ENCODE measurements around the gene MYH10. TPM values are rescaled to one million over a fixed set of nuclear protein-coding genes. Genes with fewer than 3 reads are reported as not detected.

MYH10 gene
- total and polyA plus RNA-seq, 9 of the 15 experiments (the other 6 are each of a cell fraction or from before 2014, with no cell fraction given) = 16.3 to 95.3 (median 39.7) TPM

DNA sequence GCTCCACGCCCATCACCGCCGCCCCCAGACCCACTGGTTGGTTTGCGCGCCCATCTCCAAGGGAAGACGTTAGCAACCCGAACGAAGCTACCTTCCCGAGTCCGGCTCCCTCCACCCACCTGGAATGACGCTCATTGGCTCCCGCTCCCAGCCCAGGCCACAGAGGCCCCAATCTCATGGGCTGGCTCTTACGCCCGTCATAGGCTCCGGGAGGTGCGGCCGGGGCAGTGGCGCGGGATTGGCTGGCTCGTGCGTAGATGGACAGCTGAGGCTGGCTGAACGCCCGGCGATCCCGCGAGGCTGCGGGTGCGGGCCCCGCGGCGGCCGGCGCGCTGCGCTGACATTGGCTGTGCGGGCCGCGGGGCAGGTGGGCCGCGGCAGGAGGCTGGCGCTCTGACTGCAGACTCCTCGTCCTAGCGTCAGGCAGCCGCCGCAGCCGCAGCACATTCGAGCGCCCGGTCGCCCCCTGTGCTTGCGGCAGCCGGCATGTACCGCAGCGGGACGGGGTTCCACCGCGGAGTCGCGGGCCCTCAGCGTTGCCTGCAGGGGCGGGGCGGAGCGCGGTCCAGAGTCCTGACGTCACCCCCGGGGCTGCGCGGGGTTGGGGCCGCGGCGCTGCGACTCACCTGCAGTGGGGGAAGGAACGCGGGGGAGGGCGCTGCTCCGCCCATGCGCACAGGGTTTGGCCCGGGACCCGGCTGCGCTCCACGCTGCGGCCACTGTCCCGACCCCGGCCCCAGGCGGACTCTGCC, 453 bp upstream of the MYH10 start:
- peaks cover 7% of the 10 kb centered on the region; the same call in 1 of the 3 replicates for H3K36me3 ChIP-seq (ENCODE audit: control insufficient read depth, insufficient read depth, low read length)
- no peaks in the 10 kb centered on the region for H3K9me1 ChIP-seq (ENCODE audit: control insufficient read depth, insufficient read depth, low read length)
- peak overlapping the region; percentile 76 to 88 for H3K9ac ChIP-seq (ENCODE audit: insufficient read depth in 1 of 2, low read depth in 2 of 2, low read length in 2 of 2)
- ChIA-PET CTCF (ENCODE audit: low intra/inter-chr PET ratio) (no interaction called here), POLR2A (interaction anchor here (0.6 to 1.3 kb wide), 6 partner anchors 8 to 552 kb away, joined by 3 to 4 read pairs (median 3); no protein-coding TSS in a partner anchor)
- H3K4me2 ChIP-seq (ENCODE audit: insufficient read depth, low read length) = peak overlapping the region; percentile 82; the same call in 1 of the 2 replicates
- ATAC-seq (peak; percentile 96), DNase-seq (ENCODE audit: extremely low read depth in 1 of 4, low spot score in 3 of 4) (peak; percentile 93 to 98 (median 95)), FAIRE-seq (peak; percentile 96)
- intact Hi-C loops (cut with micrococcal nuclease) (no loop called here), in situ Hi-C loops (cut with MboI) (no loop called here)
- peaks cover 46% of the 10 kb centered on the region for H3K79me2 ChIP-seq (ENCODE audit: control insufficient read depth, insufficient read depth, low read length)
- WGBS (ENCODE audit: insufficient coverage, low coverage, missing lambda C conversion rate) = 0% methylated on average over 32 of the region's 85 CpGs
- H3K27me3 ChIP-seq (ENCODE audit: control insufficient read depth in 2 of 2, insufficient read depth in 2 of 2, low read length in 2 of 2) = no peaks in the 10 kb centered on the region; a peak in 1 of 5 replicates
- H3K27ac ChIP-seq (ENCODE audit: extremely low read depth, low read depth, low read length) = peak overlapping the region; percentile 78
- no TSS peak for BruUV-seq (replicated peaks)
- H2AFZ ChIP-seq (ENCODE audit: low read depth, low read length) = peak overlapping the region; percentile 96
- peaks cover 16% of the 10 kb centered on the region; the same call in 1 of the 2 replicates for H4K20me1 ChIP-seq (replicated peaks; ENCODE audit: control insufficient read depth, insufficient read depth, low read length)
- H3K4me1 ChIP-seq (replicated peaks in 1 of 2; ENCODE audit: control insufficient read depth in 2 of 2, insufficient read depth in 2 of 2, low read length in 2 of 2) = peaks cover 17 to 18% of the 10 kb centered on the region in 2 experiments; a peak in 4 of 5 replicates
- H3K9me3 ChIP-seq (replicated peaks; ENCODE audit: control insufficient read depth, insufficient read depth, low read depth, low read length) = no peaks in the 10 kb centered on the region
- peak overlapping the region; percentile 84 for H3K4me3 ChIP-seq
- TF ChIP-seq ETV6 (IDR thresholded peaks at IDR 0.05; ENCODE audit: borderline replicate concordance in 1 of 2, low read depth in 2 of 2, low read length in 1 of 2) (no peak), ETV6 (CRISPR knock-in tag; IDR thresholded peaks at IDR 0.05; ENCODE audit: borderline replicate concordance) (no peak), HMGN3 (IDR thresholded peaks at IDR 0.05; ENCODE audit: borderline replicate concordance, extremely low read depth, insufficient read length, low read depth, low read length) (peak; percentile 73), ILF3 (IDR thresholded peaks at IDR 0.05; ENCODE audit: borderline replicate concordance) (no peak; the same call in 1 of the 2 replicates), RUNX1 (IDR thresholded peaks at IDR 0.05; ENCODE audit: low read depth) (0 out of 2 replicates have a peak, but pooled peaks have one; percentile 1), EGR1 (conservative IDR thresholded peaks at IDR 0.05) (peak; percentile 81), SIN3A (IDR thresholded peaks at IDR 0.05; ENCODE audit: borderline replicate concordance in 2 of 2, control insufficient read depth in 1 of 2, low read depth in 2 of 2, low read length in 2 of 2) (no peak), BHLHE40 (IDR thresholded peaks at IDR 0.05; ENCODE audit: low read length) (peak; percentile 34; the same call in 1 of the 2 replicates), MBD2 (IDR thresholded peaks at IDR 0.05; ENCODE audit: borderline replicate concordance, low read depth) (peak; percentile 92), SP2 (IDR thresholded peaks at IDR 0.05; ENCODE audit: extremely low read depth, low read depth, low read length, poor library complexity, severe bottlenecking) (peak; percentile 76), ZKSCAN8 (CRISPR knock-in tag; IDR thresholded peaks at IDR 0.05) (no peak), FOXA3 (CRISPR knock-in tag; conservative IDR thresholded peaks at IDR 0.05 in 1 of 2, IDR thresholded peaks at IDR 0.05 in 1 of 2) (no peak)
- TF ChIP-seq, protein P1, sequence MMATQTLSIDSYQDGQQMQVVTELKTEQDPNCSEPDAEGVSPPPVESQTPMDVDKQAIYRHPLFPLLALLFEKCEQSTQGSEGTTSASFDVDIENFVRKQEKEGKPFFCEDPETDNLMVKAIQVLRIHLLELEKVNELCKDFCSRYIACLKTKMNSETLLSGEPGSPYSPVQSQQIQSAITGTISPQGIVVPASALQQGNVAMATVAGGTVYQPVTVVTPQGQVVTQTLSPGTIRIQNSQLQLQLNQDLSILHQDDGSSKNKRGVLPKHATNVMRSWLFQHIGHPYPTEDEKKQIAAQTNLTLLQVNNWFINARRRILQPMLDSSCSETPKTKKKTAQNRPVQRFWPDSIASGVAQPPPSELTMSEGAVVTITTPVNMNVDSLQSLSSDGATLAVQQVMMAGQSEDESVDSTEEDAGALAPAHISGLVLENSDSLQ (IDR thresholded peaks at IDR 0.05) = peak; percentile 99
- TF ChIP-seq, protein P2, sequence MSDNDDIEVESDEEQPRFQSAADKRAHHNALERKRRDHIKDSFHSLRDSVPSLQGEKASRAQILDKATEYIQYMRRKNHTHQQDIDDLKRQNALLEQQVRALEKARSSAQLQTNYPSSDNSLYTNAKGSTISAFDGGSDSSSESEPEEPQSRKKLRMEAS (CRISPR knock-in tag; IDR thresholded peaks at IDR 0.05) = peak; percentile 64
- TF ChIP-seq, protein P3, sequence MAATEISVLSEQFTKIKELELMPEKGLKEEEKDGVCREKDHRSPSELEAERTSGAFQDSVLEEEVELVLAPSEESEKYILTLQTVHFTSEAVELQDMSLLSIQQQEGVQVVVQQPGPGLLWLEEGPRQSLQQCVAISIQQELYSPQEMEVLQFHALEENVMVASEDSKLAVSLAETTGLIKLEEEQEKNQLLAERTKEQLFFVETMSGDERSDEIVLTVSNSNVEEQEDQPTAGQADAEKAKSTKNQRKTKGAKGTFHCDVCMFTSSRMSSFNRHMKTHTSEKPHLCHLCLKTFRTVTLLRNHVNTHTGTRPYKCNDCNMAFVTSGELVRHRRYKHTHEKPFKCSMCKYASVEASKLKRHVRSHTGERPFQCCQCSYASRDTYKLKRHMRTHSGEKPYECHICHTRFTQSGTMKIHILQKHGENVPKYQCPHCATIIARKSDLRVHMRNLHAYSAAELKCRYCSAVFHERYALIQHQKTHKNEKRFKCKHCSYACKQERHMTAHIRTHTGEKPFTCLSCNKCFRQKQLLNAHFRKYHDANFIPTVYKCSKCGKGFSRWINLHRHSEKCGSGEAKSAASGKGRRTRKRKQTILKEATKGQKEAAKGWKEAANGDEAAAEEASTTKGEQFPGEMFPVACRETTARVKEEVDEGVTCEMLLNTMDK (IDR thresholded peaks at IDR 0.05; ENCODE audit: borderline replicate concordance, insufficient read depth, low read depth, low read length, poor library complexity, severe bottlenecking) = no peak

All from K562 (cell line).